LNCaP clone FGC (cell line): ENCODE data around the gene HIVEP3.

ENCODE experiments used
- DNase-seq: peaks from one replicate; pipeline ENCODE4 v3.0.0-alpha.2; 2011; ENCODE audit warnings: low read depth
- H3K4me3 ChIP-seq: 2 replicates; pipeline ENCODE4 v1.5.1; 2011; ENCODE audit warnings: mild to moderate bottlenecking, low read depth, low read length, control low read depth
- TF ChIP-seq, protein P1 (sequence below): IDR thresholded peaks from 2 replicates; pipeline ENCODE4 v1.5.1; 2012; ENCODE audit warnings: mild to moderate bottlenecking; ENCODE audit not compliant: control insufficient read depth, insufficient read depth; ENCODE audit errors: extremely low read depth

Gene HIVEP3

DNA sequence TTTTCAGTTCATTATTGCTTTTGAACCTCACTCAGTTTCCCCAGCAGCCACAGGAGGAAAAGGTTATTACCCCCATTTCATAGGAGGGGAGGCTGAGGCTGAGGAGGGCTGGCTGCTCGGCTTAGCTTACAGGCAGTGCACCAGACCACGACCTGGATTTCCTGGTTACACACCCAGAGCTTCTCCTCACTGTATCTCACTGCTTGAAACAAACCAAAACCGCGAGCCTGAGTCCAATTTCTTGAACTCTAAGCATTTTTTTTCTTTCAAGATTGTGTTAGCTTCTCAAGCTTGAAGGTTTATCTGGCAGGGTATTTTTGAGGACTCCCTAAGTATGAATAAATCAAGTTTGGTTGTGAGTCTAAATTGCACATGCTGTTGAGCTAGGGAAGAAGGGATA, 245.3 kb downstream of the HIVEP3 start:
- no peak overlapping the region for H3K4me3 ChIP-seq

GRCh38 chr1:41672641-41673361, 245.9 kb downstream of the HIVEP3 start:
- TF ChIP-seq, protein P1, sequence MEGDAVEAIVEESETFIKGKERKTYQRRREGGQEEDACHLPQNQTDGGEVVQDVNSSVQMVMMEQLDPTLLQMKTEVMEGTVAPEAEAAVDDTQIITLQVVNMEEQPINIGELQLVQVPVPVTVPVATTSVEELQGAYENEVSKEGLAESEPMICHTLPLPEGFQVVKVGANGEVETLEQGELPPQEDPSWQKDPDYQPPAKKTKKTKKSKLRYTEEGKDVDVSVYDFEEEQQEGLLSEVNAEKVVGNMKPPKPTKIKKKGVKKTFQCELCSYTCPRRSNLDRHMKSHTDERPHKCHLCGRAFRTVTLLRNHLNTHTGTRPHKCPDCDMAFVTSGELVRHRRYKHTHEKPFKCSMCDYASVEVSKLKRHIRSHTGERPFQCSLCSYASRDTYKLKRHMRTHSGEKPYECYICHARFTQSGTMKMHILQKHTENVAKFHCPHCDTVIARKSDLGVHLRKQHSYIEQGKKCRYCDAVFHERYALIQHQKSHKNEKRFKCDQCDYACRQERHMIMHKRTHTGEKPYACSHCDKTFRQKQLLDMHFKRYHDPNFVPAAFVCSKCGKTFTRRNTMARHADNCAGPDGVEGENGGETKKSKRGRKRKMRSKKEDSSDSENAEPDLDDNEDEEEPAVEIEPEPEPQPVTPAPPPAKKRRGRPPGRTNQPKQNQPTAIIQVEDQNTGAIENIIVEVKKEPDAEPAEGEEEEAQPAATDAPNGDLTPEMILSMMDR: no peak
- no peak for DNase-seq

More for the DNA sequence above, 245.3 kb downstream of the HIVEP3 start:
- no peak for DNase-seq
- TF ChIP-seq, protein P1: no peak

DNA sequence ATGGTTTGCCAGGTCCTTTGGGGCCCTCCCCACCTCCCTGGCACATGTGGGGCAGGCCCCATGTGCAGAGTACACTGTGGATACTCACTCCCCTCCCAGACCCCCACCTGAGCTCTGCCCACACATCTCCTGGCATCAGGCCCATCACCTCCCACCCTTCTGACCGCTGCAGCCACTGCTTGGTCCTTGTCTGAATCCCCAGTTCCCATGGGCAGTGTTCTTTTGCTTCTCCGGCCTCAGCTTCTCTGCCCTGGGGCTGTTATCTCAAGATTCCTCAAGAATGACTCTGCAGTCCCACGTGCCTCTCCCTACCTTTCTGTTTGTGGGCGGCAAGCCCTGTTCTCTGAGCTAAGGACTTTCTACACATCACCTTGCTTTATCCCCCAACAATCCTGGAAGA, 246.5 kb downstream of the HIVEP3 start:
- DNase-seq: no peak
- TF ChIP-seq, protein P1: no peak
- no peak overlapping the region for H3K4me3 ChIP-seq

More at GRCh38 chr1:41672641-41673361, 245.9 kb downstream of the HIVEP3 start:
- no peak overlapping the region for H3K4me3 ChIP-seq

DNA sequence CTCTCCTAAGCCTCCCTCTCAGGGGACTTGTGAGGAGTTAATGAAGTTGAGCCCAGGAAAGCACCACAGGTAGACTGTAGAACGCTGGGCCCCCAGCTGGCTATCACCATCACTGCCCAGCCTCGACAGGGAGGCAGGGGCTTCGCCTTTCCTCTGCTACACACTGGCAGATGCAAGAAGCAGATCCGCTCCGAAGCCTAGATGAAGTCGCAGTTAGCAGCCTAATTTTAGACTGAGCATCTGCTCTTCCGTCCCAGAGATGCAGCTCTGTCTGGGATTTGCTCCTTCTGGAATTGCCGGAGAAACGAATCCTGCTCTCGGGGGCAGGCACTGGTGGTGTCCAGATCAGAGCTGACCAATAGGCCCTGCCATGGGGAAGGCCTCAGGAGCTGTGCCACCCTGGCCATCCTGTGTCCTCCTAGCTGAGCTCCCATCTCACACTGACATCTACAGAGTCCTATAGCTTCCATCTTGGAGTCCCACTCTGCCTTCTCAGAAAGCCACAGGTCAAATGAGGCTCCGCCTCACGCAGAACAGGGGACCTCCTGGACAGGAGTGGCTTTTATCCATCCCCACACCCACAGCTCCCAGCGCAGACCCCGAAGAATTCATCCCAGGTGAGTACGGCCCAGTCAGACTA, 247.5 kb downstream of the HIVEP3 start:
- no peak for DNase-seq
- TF ChIP-seq, protein P1: no peak
- H3K4me3 ChIP-seq: no peak overlapping the region

DNA sequence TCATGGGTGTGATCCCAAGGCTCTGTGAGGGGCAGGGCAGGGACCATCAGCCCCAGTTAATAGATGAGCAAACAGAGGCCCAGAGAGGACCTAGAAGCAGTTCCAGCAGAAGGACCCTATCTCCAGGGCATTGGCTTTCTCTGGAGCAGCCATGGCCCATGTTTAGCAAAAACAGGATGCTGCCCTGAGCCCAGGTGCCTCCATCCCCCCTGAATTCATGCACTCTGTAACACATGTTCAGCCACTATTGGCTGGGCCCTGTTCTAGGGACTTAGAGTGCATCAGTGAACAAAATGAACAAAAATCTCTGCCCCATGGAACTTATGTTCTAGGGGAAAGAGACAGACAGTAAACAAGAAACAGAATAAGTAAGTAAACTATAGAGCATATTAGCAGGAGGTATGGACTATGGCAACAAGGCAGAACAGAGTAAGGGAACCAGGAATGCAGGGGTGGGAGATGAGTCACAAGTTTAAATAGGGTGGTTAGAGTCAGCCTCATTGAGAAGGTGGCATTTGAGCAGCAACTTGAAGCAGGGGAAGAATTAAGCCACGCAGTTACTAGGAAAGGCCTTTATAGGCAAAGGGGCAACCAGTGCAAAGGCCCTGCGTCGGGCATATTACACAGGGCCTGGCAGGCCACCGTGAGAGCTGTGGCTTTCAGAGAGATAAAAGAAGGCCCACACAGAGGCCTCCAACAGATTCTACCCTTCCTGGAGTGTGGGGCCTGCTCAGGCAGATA, 248.3 kb downstream of the HIVEP3 start:
- DNase-seq: no peak
- TF ChIP-seq, protein P1: no peak
- H3K4me3 ChIP-seq: no peak overlapping the region

DNA sequence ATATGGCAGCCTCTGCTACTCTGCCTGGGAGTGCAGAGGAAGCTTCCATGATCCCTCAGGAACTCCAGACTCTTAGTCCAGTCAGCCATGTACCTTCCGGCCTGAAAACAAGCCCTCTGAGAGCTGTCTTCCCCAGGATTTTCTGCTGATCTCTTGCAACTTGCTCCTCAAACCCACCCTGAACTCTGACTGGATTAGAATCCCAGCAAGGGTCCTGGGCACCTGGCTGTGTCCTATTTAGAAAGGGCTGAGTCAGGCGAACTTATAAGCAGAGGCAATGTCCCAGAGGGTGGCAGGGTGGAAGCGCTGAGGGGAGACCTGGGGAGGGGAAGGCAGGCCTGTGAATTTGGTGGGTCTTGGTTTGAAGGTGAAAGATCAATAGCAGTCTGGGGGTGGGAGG, 249.8 kb downstream of the HIVEP3 start:
- no peak for DNase-seq
- H3K4me3 ChIP-seq: no peak overlapping the region
- TF ChIP-seq, protein P1: no peak
